CD4-positive, alpha-beta T cell (primary cell): ENCODE measurements around the gene ZNF329. TPM values are rescaled to one million over a fixed set of nuclear protein-coding genes. Genes with fewer than 3 reads are reported as not detected.

Source experiments
- ATAC-seq: fragments of 200-7000 bp; cut with Tn5 transposase; one replicate; pipeline ENCODE4 v1.10.0; 2022; ENCODE audit warnings: mild to moderate bottlenecking; ENCODE audit not compliant: poor library complexity
- CTCF ChIA-PET: fragments of 350-600 bp; sonication (Branson Sonifier 250); formaldehyde crosslinking; loops from one replicate; lab custom pipeline; 2021; ENCODE audit warnings: antibody characterized with exemption, inconsistent platforms; lab: Charles Lee
- POLR2A ChIA-PET: fragments of 350-600 bp; sonication (Branson Sonifier 250); formaldehyde crosslinking; loops from one replicate; lab custom pipeline; 2021; ENCODE audit warnings: antibody characterized with exemption, inconsistent platforms; lab: Charles Lee
- DNase-seq, 14 experiments: peaks; one replicate each; pipeline ENCODE4 v3.0.0-alpha.2; 2013 to 2020; ENCODE audit warnings: mixed read lengths in 2 of 14
- H3K27ac ChIP-seq, 2 donors: one replicate each; pipeline versions ENCODE4 v1.5.1 to v1.7.0; 2013; ENCODE audit warnings: low read length in 2 of 2, low read depth in 1 of 2, mild to moderate bottlenecking in 1 of 2
- H3K27me3 ChIP-seq, 2 experiments: 1 replicate in 1 of 2; 2 replicates in 1 of 2; pipeline versions ENCODE4 v1.6.1 to v1.7.0; 2013; ENCODE audit warnings: low read length in 2 of 2, control low read depth in 1 of 2, mild to moderate bottlenecking in 1 of 2, moderate library complexity in 1 of 2; ENCODE audit not compliant: insufficient read depth in 2 of 2, control insufficient read depth in 1 of 2
- H3K36me3 ChIP-seq: one replicate; pipeline ENCODE4 v1.6.1; 2013; ENCODE audit warnings: low read length, control low read depth; ENCODE audit not compliant: insufficient read depth
- H3K4me1 ChIP-seq: one replicate; pipeline ENCODE4 v1.6.1; 2013; ENCODE audit warnings: low read length, control low read depth; ENCODE audit not compliant: insufficient read depth
- H3K4me3 ChIP-seq: one replicate; pipeline ENCODE4 v1.5.1; 2013; ENCODE audit warnings: mild to moderate bottlenecking, low read length, moderate library complexity
- H3K9me3 ChIP-seq, 2 experiments: 1 replicate in 1 of 2; 2 replicates in 1 of 2; pipeline versions ENCODE4 v1.6.1 to v1.7.0; 2013; ENCODE audit warnings: low read length in 2 of 2, mild to moderate bottlenecking in 2 of 2, control low read depth in 1 of 2, moderate library complexity in 1 of 2; ENCODE audit not compliant: control insufficient read depth in 1 of 2, insufficient read depth in 1 of 2
- H3K27ac Mint-ChIP-seq: one replicate; pipeline ENCODE4 v1.8.0; 2020; ENCODE audit warnings: mixed read lengths
- H3K27me3 Mint-ChIP-seq: one replicate; pipeline ENCODE4 v1.8.0; 2021; ENCODE audit warnings: mixed read lengths
- H3K36me3 Mint-ChIP-seq: one replicate; pipeline ENCODE4 v1.8.0; 2021; ENCODE audit warnings: low read depth, mixed read lengths
- H3K4me1 Mint-ChIP-seq: one replicate; pipeline ENCODE4 v1.8.0; 2021; ENCODE audit warnings: low read depth, mixed read lengths
- H3K4me3 Mint-ChIP-seq: one replicate; pipeline ENCODE4 v1.8.0; 2020; ENCODE audit warnings: mild to moderate bottlenecking, mixed read lengths
- H3K9me3 Mint-ChIP-seq: one replicate; pipeline ENCODE4 v1.8.0; 2020; ENCODE audit warnings: mixed read lengths
- intact Hi-C, 2 experiments: fragments of 100-400 bp; cut with DNase I in 1 of 2; cut with micrococcal nuclease in 1 of 2; formaldehyde crosslinking; loops; one replicate each; pipeline versions ENCODE4 v1.15.1 to v1.9.0; 2023 to 2025; cut with DNase I, micrococcal nuclease
- total RNA-seq, 174 experiments: library from RNA in 2 of 174; stranded (reverse) in 2 of 174; gene quantifications; one replicate each; pipeline ENCODE4 v1.2.3 and lab custom pipeline; 2021 to 2026
- TF ChIP-seq, protein P1 (sequence below): fragments of 200-600 bp; IDR thresholded peaks from one replicate; pipeline ENCODE4 v1.8.0; 2022; ENCODE audit warnings: antibody characterized with exemption, mild to moderate bottlenecking

The ZNF329 gene
- total RNA-seq, 2 experiments from 2014 or later = 15.0 to 16.9 TPM

DNA sequence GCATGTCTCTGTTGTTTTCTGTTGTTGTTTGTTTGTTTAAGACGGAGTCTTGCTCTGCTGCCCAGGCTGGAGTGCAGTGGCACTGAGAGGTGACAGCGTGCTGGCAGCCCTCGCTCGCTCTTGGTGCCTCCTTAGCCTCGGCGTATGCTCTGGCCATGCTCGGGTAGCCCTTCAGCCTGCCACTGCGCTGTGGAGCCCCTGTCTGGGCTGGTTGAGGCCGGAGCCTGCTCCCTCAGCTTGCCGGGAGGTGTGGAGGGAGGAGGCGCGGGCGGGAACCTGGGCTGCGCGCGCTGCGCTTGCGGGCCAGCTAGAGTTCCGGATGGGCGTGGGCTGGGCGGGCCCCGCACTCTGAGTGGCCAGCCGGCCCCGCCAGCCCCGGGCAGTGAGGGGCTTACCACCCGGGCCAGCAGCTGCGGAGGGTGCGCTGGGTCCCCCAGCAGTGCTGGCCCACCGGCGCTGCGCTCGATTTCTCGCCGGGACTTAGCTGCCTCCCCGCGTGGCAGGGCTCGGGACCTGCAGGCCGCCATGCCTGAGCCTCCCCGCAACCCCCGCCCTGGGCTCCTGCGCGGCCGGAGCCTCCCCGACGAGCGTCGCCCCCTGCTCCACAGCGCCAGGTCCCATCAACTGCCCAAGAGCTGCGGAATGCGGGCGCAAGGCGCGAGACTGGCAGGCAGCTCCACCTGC, 6.6 kb upstream of the ZNF329 start:
- peaks cover 8 to 71% of the 10 kb centered on the region in 2 experiments for H3K9me3 ChIP-seq
- H3K36me3 ChIP-seq = no peaks in the 10 kb centered on the region
- H3K27me3 Mint-ChIP-seq = no peaks in the 10 kb centered on the region
- peaks cover 4% of the 10 kb centered on the region for H3K9me3 Mint-ChIP-seq
- peaks cover 12% of the 10 kb centered on the region for H3K4me1 Mint-ChIP-seq
- ChIA-PET POLR2A (no interaction called here), CTCF (no interaction called here)
- no peak overlapping the region for H3K27ac ChIP-seq
- intact Hi-C loops = loop anchor here (5.0 to 10.0 kb wide), 8 partner anchors 272 to 1842 kb away; partner anchors contain the start of genes ZIK1 (in 1 of the 2), ZNF211 (in 1 of the 2), ZNF552 (in 1 of the 2) and ZNF582 (in 1 of the 2)
- no peak for ATAC-seq
- no peak overlapping the region for H3K4me3 Mint-ChIP-seq
- H3K4me3 ChIP-seq = no peak overlapping the region
- H3K36me3 Mint-ChIP-seq = peaks cover 6% of the 10 kb centered on the region
- peaks cover 19% of the 10 kb centered on the region for H3K4me1 ChIP-seq
- TF ChIP-seq, protein P1, sequence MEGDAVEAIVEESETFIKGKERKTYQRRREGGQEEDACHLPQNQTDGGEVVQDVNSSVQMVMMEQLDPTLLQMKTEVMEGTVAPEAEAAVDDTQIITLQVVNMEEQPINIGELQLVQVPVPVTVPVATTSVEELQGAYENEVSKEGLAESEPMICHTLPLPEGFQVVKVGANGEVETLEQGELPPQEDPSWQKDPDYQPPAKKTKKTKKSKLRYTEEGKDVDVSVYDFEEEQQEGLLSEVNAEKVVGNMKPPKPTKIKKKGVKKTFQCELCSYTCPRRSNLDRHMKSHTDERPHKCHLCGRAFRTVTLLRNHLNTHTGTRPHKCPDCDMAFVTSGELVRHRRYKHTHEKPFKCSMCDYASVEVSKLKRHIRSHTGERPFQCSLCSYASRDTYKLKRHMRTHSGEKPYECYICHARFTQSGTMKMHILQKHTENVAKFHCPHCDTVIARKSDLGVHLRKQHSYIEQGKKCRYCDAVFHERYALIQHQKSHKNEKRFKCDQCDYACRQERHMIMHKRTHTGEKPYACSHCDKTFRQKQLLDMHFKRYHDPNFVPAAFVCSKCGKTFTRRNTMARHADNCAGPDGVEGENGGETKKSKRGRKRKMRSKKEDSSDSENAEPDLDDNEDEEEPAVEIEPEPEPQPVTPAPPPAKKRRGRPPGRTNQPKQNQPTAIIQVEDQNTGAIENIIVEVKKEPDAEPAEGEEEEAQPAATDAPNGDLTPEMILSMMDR = no peak
- peaks cover 0 to 3% of the 10 kb centered on the region in 2 experiments for H3K27me3 ChIP-seq
- H3K27ac Mint-ChIP-seq = no peak overlapping the region
- peak in 1 of 14 experiments; percentile 18 for DNase-seq

DNA sequence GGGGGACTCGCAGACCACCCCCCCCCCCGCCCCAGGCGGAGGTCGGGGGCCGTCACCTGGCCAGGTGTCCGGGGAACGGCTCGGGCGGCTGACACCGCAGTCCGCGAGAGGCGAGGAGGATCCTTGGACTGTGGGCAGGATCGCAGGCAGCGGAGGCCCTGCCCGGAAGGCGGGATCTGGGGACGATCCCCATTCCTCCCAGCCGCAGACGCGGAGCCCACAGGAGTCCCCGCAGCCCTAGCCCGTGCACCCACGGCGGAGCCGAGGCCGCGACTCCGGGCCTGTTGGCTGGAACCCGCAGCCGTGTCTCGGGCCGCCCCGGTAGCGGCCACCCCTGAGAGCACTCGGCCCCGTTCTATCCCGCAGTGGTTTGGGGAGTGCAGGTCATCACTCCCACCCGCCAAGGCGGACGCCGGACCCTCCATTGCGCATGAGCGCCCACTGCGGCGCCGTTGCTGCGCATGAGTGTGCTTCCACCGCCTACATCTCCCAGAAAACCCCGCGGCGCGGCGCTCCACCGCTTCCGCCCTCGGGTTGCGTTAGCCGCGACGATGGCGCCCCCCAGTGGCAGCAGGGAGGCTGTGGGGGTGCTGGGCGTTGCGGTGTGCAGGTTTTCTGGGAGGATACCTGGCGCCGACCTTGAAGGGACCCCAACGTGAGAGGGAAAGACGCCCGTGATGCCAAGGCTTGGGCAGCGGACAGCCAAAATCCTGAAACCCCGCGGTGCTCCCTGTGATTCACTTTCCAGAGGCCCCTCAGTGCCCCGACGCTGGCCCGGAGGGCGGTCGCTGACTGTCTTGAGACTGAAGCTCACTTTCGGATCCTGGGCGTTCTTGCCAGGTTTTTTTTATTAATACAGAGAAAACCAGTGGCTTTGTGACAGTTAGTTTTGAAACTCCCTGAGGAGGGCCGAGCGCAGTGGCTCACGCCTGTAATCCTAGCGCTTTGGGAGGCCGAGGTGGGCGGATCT, 4.4 kb upstream of the ZNF329 start:
- H3K4me3 Mint-ChIP-seq = peak overlapping the region; percentile 93
- Histone ChIP-seq H3K27ac (peak overlapping the region; percentile 52 to 62), H3K4me1 (peaks cover 31% of the 10 kb centered on the region), H3K27me3 (no peaks in the 10 kb centered on the region), H3K9me3 (peaks cover 0 to 63% of the 10 kb centered on the region in 2 experiments), H3K4me3 (peak overlapping the region; percentile 76), H3K36me3 (no peaks in the 10 kb centered on the region)
- no peaks in the 10 kb centered on the region for H3K27me3 Mint-ChIP-seq
- no peaks in the 10 kb centered on the region for H3K9me3 Mint-ChIP-seq
- CTCF ChIA-PET = interaction anchor here (0.5 to 1.1 kb wide), 4 partner anchors 14 to 238 kb away, joined by 3 to 5 read pairs (median 3); partner anchors contain the start of genes ZNF417 and ZNF606
- ATAC-seq = peak; percentile 91
- POLR2A ChIA-PET = interaction anchor here (0.6 to 2.3 kb wide), 3 partner anchors 28 to 133 kb away, joined by 3 to 13 read pairs (median 3); partner anchors contain the start of gene ZNF274
- H3K36me3 Mint-ChIP-seq = peaks cover 4% of the 10 kb centered on the region
- peak; percentile 93 to 100 (median 97) for DNase-seq
- TF ChIP-seq, protein P1 = peak; percentile 97
- intact Hi-C loops = loop anchor here (1.0 to 10.0 kb wide), 14 partner anchors 132 to 1840 kb away; partner anchors contain the start of genes ZNF606 (in 2 of the 2), ZIK1 (in 1 of the 2), ZNF211 (in 1 of the 2) and ZNF552 (in 1 of the 2)
- peak overlapping the region; percentile 78 for H3K27ac Mint-ChIP-seq
- H3K4me1 Mint-ChIP-seq = peaks cover 23% of the 10 kb centered on the region

DNA sequence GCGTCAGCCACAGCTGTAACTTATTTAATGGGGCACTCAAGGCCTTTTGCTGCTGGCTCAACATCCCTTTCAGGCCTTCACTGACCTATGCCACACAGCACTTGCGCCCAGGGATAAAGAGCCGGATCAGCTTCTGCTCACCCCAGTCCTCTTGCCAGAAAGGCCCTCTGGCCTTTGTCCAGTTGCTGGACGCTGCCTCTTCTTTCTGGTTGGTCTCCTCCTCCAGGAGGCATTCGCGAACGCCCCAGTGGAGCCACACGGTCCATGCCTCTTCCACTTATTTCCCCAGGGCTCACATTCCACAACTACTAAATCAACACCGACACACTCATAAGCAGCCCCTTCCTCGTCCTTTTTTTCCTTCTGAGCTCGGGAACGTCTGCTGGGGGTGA, 3.7 kb upstream of the ZNF329 start:
- H3K27ac Mint-ChIP-seq = peak overlapping the region; percentile 78
- no peaks in the 10 kb centered on the region for H3K36me3 ChIP-seq
- TF ChIP-seq, protein P1 = no peak
- peaks cover 11% of the 10 kb centered on the region for H3K36me3 Mint-ChIP-seq
- H3K27ac ChIP-seq = peak overlapping the region; percentile 52 to 62
- H3K27me3 Mint-ChIP-seq = no peaks in the 10 kb centered on the region
- no peaks in the 10 kb centered on the region for H3K9me3 Mint-ChIP-seq
- ATAC-seq (no peak), DNase-seq (peak in 2 of 14 experiments; percentile 2 to 27)
- POLR2A ChIA-PET = interaction anchor here (1.2 to 2.3 kb wide), 2 partner anchors 29 to 132 kb away, joined by 3 to 13 read pairs; partner anchors contain the start of gene ZNF274
- H3K4me1 Mint-ChIP-seq = peaks cover 29% of the 10 kb centered on the region
- CTCF ChIA-PET = no interaction called here
- peaks cover 34% of the 10 kb centered on the region for H3K4me1 ChIP-seq
- H3K9me3 ChIP-seq = peaks cover 0 to 58% of the 10 kb centered on the region in 2 experiments
- peak overlapping the region; percentile 76 for H3K4me3 ChIP-seq
- peak overlapping the region; percentile 93 for H3K4me3 Mint-ChIP-seq
- intact Hi-C loops = loop anchor here (2.0 to 10.0 kb wide), 8 partner anchors 131 to 1839 kb away; partner anchors contain the start of genes ZNF606 (in 2 of the 2), ZIK1 (in 1 of the 2), ZNF552 (in 1 of the 2) and ZNF582 (in 1 of the 2)
- no peaks in the 10 kb centered on the region for H3K27me3 ChIP-seq
